ENCODE results near the gene CALCB.
A peak's percentile ranks its signal among the peaks of the same experiment; 100 is the strongest.

The CALCB gene

DNA sequence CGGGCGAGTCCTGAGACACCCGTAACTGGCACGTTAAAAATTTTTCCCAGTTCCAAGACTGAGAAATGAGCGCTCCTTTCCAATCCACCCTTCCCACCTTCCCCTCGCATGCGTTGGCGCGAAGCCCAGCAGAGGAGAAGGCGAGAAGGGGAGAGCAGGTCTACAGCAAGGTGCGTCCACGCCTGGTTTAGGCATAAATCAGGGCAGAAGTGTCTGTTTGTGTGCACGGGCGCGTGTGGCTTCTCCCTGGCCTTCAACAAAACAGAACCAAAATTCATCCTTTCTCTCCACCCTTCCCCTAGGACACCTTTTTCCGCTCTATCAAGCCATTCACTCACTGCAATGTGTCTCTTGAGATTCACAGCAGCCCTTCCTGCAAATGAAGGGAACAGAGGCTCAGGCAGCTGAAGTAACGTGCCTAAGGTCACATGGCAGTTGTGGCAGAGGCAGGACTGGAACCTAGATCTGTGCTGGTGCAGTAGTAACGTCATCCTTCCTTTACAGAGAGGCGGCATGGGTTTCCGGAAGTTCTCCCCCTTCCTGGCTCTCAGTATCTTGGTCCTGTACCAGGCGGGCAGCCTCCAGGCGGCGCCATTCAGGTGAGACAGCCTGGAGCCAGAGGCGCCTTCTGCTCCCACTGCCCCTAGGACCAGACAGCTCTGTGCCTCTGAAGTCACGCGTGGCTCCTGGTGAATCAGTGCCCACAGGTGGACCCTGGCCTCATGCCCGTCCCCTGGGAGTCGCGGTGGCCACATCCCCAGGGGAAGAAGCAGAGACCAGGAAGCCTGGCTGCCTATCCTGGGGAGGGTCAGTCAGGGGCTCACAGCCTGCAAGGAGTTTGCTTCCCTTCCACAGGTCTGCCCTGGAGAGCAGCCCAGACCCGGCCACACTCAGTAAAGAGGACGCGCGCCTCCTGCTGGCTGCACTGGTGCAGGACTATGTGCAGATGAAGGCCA lies 1.1 kb downstream of the CALCB start:
- DNase-seq: peak in 51 of 58 donors; percentile 15 to 81 (median 42)

- no peak for DNase-seq
These were observed 1.8 kb downstream of the CALCB start for GRCh38 chr11:15075162-15075526.

- no peak for DNase-seq
These were observed 17.8 kb downstream of the CALCB start for GRCh38 chr11:15091175-15091574.

GRCh38 chr11:15091625-15092024 lies 18.2 kb downstream of the CALCB start:
- no peak for DNase-seq

DNA sequence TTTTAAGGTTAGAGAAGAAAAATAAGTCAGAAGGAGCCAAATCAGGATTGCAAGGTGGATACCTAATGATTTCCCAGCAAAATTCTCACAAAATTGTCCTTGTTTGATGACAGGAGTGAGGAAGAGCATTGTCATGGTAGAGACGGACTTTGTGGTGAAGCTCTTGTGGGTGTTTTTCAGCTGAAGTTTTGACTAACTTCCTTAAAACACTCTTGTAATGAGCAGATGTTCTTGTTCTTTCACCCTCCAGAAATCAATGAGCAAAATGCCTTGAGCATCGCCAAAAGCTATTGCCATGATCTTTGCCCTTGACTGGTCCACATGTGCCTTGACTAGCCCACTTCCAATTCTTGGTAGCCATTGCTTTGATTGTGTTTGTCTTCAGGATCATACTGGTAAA lies 20.0 kb downstream of the CALCB start:
- no peak for DNase-seq

- no peak for DNase-seq
These were observed 22.4 kb downstream of the CALCB start for GRCh38 chr11:15095736-15096228.

DNA sequence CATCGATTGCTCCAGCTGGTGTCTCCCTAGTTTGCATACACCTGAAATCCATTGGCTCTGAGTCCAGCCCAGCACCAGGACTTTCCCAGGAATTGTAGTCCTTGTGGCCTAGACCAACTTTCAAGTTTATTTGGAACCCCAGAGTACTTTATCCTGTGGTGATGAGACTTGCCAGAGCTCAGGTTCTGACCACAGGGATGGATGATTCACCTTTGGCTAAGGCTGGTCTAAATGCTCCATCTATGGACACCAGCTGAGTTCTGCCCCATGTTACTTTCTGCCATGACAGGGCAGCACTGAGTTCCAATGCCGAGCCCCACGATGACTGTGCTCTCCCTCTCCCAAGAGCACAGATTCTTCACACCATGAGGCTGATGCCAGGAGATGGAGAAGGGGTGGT lies 24.0 kb downstream of the CALCB start:
- DNase-seq: no peak

GRCh38 chr11:15099267-15099666 lies 25.9 kb downstream of the CALCB start:
- no peak for DNase-seq

- peak in 42 of 58 donors; percentile 7 to 72 (median 32) for DNase-seq
These were observed 27.8 kb downstream of the CALCB start for GRCh38 chr11:15101072-15101709.

GRCh38 chr11:15104166-15104565 lies 30.8 kb downstream of the CALCB start:
- DNase-seq: no peak

- DNase-seq: no peak
These were observed 33.0 kb downstream of the CALCB start for GRCh38 chr11:15106201-15106965.

DNA sequence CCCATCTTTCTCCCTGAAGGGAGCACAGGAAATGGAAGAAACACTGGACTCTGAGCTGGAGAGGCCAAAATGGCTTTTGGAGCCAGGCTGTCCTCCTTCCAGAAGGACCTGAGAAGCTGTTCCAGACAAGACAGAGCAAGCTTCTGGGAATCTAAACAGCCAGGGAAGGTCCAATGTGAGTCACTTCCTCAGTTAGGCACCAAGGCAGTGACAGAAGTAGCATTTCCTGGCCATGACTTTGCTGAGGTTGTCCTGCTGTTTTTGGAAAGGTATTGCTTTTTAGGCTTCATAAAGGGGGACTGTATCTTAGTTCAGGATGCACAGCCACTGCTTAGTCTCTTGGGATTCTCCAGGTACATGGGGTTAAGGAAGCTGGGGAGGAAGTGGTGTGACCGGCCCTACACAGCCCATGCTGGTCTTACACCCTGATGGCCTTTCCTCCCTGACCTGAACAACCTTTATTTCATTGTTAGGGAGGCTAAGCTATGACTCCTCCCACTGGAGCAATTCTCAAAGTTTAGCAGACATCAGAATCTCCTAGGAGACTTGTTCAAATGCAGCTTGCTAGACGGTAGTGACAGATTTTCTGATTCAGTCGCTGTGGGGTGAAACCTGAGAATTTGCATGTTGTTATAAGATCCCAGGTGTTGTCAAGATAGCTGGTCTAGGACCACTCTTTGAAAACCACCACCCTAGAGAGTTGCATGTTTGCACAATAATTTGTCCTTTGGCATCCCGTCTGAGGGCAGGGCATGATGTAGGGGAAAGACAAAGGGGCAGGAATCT lies 34.5 kb downstream of the CALCB start:
- no peak for DNase-seq

DNA sequence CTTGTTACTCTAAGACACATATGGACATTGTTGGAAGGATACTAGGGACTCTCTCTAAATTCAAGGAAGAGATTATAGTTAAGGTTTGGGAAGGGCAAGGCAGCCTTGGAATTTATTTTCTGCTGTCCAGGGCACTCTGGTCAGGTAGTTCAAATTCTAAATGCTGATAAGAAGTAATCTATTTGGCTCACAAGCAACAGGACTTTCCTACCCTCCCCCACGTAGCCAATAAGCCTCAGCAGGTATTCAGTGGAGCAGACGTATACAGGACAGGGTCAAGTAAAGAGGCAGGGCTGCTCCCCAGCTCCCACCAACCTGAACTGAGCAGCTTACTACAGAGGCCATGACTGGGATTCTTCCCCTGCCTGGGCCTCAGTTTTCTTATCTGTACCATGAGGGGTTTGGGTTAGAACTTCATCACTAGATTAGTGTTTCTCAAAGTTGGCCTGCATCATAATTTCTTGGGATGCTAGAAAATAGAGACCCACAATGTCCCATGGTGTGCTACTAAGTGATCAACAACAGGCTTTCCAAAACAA lies 35.3 kb downstream of the CALCB start:
- no peak for DNase-seq

- DNase-seq: no peak
These were observed 36.2 kb downstream of the CALCB start for GRCh38 chr11:15109602-15110001.

DNA sequence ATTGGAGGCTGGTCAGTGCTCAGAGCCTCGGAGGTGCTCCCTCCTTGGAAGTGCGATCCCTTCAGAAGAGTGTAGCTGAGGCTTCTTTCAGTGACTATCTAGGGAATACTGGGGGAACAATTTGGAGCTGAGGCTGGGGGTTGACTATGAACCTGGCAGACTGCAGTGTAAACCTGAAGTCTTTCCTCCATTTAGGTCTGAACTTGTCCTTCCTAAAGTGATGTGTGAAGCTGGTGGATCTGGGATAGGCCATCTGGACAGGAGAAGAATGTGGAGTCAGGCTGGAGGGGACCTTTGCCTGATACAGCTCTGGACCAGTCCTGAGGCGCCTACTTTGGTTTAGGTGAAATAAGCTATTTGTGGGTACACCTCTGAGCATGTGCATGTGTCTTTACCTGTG lies 37.8 kb downstream of the CALCB start:
- no peak for DNase-seq

GRCh38 chr11:15112131-15112541 lies 38.7 kb downstream of the CALCB start:
- DNase-seq: no peak

GRCh38 chr11:15113381-15113780 lies 40.0 kb downstream of the CALCB start:
- DNase-seq: peak in 2 of 58 donors; percentile 6 to 21

GRCh38 chr11:15114501-15115475 lies 41.4 kb downstream of the CALCB start, which contains the start of gene INSC:
Gene INSC (plus strand): TSS chr11:15114923. CDS start chr11:15149175, 34,252 bp downstream.
- DNase-seq: peak in 3 of 58 donors; percentile 2 to 8 (median 5)

DNA sequence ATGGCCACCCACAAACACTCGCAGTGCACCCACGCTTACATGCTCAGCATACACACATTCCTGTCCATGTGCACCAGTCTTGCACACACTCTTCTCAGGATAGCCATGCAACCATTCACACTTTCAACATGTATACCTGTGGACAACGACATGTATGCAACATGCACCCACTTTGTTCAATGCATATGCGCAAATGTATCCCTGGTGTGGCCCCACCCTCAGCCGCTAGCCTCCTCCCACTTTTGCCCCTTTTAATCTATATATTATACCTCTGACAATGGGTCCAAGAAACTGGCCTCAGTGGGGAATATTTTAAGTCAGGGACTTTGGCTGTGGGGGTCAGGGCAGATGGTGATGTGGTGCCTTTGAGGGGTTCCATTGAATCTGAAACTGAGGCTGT lies 42.3 kb downstream of the CALCB start:
- DNase-seq: no peak

Measured in anterior cingulate cortex (tissue), 58 donors.